Measurements from ENCODE around the gene COPS4. TPM values are rescaled to one million over a fixed set of nuclear protein-coding genes. Genes with fewer than 3 reads are reported as not detected.
"Not testable (repeated sequence)": the region's sequence is repeated elsewhere in the genome, so short reads cannot be mapped to it uniquely, and the experiment has no call there.

Gene COPS4
- total RNA-seq: 10 to 100 TPM; 35.3 to 69.9 (median 50.4) TPM

- Histone ChIP-seq H3K36me3 (no peaks in the 10 kb centered on the region), H3K27me3 (no peaks in the 10 kb centered on the region), H3K9me3 (no peaks in the 10 kb centered on the region), H3K27ac (peak within 1 kb of the TSS; percentile 70 to 89 (median 72)), H3K4me1 (peaks cover 14 to 22% of the 10 kb centered on the region in 2 donors), H3K4me3 (replicated peaks in 1 of 3) (peak within 1 kb of the TSS; percentile 44 to 63 (median 56))
- 0 to 1% methylated on average over 30 to 39 of the region's 39 CpGs for WGBS, 2 donors
- intact Hi-C loops (cut with DNase I): loop anchor here (2.0 to 5.0 kb wide), 2 partner anchors 24 to 143 kb away; partner anchors contain the start of genes LIN54 and SEC31A
- TF ChIP-seq CTCF (IDR thresholded peaks at IDR 0.05) (peak in 3 of 6 experiments; percentile 7 to 33 (median 25)), POLR2A (IDR thresholded peaks at IDR 0.05) (peak in 1 of 2 donors; percentile 74)
- DNase-seq: peak; percentile 98 to 99
Observed at GRCh38 chr4:83034630-83035494, at the start of gene COPS4. Gene COPS4 (plus strand): TSS chr4:83035183. CDS start chr4:83035225, 42 bp downstream.

GRCh38 chr4:82987519-82987918 is 47.5 kb upstream of the COPS4 start:
- H3K4me3 ChIP-seq (replicated peaks in 1 of 3); intact Hi-C loops (cut with DNase I); H3K36me3 ChIP-seq; H3K27me3 ChIP-seq; H3K9me3 ChIP-seq; DNase-seq; H3K4me1 ChIP-seq; H3K27ac ChIP-seq: not testable (repeated sequence)

DNA sequence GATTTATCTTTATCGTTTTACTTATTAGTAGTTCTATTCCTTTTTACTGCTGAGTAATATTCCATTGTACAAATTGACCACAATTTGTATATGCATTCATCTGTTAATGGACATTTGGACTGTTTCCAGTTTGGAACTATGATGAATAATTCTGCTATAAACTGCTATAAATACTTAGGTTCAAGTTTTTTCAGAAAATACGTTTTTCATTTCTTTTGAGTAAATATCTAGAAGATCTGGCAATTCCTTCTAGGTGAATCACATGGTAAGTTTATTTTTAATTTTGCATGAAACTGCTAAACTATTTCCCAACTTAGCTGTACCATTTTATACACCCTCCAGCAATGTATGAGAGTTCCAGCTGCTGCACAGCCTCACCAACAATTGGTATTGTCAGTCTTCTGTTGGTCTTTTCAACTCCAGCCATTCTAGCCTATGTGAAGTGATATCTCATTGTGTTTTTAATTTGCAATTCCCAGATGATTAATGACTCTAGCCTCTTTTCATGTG is 46.6 kb upstream of the COPS4 start:
- no peak for DNase-seq
- peaks cover 0 to 6% of the 10 kb centered on the region in 2 donors for H3K4me1 ChIP-seq
- H3K4me3 ChIP-seq (replicated peaks in 1 of 3): no peak overlapping the region
- intact Hi-C loops (cut with DNase I): no loop called here
- 89 to 93% methylated on average over 2 of the region's 2 CpGs for WGBS, 2 donors
- no peaks in the 10 kb centered on the region for H3K36me3 ChIP-seq
- TF ChIP-seq CTCF (IDR thresholded peaks at IDR 0.05): no peak
- H3K27me3 ChIP-seq: no peaks in the 10 kb centered on the region
- no peak overlapping the region for H3K27ac ChIP-seq
- no peaks in the 10 kb centered on the region for H3K9me3 ChIP-seq

DNA sequence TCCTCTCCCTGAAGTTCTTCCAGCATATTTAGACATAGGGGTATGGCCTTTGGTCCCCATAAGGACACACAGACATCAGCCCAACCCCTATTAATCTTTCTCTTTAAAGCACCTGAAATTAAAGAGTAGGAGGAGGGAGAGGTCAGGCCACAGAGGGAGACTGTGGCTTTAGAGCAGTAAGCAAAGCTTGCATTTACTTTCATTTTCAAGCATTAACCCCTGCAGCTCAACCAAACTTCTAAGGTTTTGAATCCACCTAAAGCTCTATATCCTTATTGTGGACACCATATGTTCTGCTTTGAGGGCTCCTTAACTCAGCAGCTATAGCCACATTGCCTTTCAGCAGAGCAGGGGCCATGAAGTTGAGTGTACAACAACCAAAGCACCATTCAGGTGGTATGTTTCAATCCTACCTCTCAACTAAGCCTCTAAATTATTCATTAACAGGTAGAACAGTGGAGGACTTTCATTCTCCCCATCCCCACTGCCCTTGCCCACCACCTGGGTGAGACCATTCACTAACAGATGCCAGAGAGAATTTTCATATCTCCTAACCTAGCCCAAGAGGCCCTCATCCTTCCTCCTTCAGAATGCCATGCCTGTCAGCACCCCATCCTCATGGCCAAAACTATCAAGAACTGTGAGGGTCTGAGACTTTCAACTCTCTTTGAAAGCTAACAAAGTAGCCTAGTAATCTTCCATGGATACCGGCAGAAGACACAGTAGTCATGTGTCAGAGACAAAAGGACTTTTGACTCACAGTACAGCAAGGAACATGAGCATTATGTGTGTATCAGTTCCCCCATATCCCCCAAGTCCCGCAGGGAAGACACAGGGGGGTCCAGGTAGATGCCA is 45.2 kb upstream of the COPS4 start:
- Histone ChIP-seq H3K27me3 (no peaks in the 10 kb centered on the region), H3K4me3 (replicated peaks in 1 of 3) (no peak overlapping the region), H3K36me3 (no peaks in the 10 kb centered on the region), H3K4me1 (peaks cover 0 to 6% of the 10 kb centered on the region in 2 donors), H3K27ac (no peak overlapping the region), H3K9me3 (no peaks in the 10 kb centered on the region)
- no peak for TF ChIP-seq CTCF (IDR thresholded peaks at IDR 0.05)
- intact Hi-C loops (cut with DNase I): no loop called here
- no peak for DNase-seq
- 94 to 96% methylated on average over 2 of the region's 2 CpGs for WGBS, 2 donors

DNA sequence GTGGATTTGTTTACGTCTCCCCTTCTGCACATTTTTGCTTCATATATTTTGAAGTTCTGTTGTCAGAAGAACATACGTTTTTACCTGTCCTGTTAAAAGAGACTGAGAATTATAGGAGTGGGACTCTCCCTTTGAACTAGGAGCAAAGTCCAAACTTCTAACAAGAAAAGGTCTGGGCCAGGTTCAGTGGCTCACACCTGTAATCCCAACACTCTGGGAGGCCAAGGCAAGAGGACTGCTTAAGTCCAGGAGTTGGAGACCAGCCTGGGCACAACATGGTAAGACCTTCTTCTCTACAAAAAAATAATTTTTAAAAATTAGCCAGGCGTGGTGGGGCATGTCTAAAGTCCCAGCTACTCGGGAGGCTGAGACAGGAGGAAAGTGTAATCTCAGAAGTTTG is 40.1 kb upstream of the COPS4 start:
- intact Hi-C loops (cut with DNase I): no loop called here
- TF ChIP-seq CTCF (IDR thresholded peaks at IDR 0.05) (no peak), POLR2A (IDR thresholded peaks at IDR 0.05) (no peak)
- H3K27me3 ChIP-seq: no peaks in the 10 kb centered on the region
- no peak overlapping the region for H3K4me3 ChIP-seq (replicated peaks in 1 of 3)
- H3K4me1 ChIP-seq: peaks cover 0 to under 1% of the 10 kb centered on the region in 2 donors
- no peak for DNase-seq
- 73 to 74% methylated on average over 4 of the region's 4 CpGs for WGBS, 2 donors
- H3K36me3 ChIP-seq: no peaks in the 10 kb centered on the region
- H3K27ac ChIP-seq: no peak overlapping the region
- H3K9me3 ChIP-seq: no peaks in the 10 kb centered on the region

Data from thyroid gland (tissue), 4 donors.